GM10266 (cell line): ENCODE measurements around the gene GOLGA3.
A peak's percentile ranks its signal among the peaks of the same experiment; 100 is the strongest.
"Not testable (repeated sequence)": the region's sequence is repeated elsewhere in the genome, so short reads cannot be mapped to it uniquely, and the experiment has no call there.

Experiments
- DNase-seq: peaks from one replicate; pipeline ENCODE4 v3.0.0; 2012; ENCODE audit errors: extremely low spot score
- CTCF ChIP-seq: IDR thresholded peaks from 2 replicates; pipeline ENCODE4 v1.5.1; 2012; ENCODE audit warnings: mild to moderate bottlenecking, low read depth; ENCODE audit not compliant: control insufficient read depth, insufficient read depth; ENCODE audit errors: missing control alignments

The GOLGA3 gene

DNA sequence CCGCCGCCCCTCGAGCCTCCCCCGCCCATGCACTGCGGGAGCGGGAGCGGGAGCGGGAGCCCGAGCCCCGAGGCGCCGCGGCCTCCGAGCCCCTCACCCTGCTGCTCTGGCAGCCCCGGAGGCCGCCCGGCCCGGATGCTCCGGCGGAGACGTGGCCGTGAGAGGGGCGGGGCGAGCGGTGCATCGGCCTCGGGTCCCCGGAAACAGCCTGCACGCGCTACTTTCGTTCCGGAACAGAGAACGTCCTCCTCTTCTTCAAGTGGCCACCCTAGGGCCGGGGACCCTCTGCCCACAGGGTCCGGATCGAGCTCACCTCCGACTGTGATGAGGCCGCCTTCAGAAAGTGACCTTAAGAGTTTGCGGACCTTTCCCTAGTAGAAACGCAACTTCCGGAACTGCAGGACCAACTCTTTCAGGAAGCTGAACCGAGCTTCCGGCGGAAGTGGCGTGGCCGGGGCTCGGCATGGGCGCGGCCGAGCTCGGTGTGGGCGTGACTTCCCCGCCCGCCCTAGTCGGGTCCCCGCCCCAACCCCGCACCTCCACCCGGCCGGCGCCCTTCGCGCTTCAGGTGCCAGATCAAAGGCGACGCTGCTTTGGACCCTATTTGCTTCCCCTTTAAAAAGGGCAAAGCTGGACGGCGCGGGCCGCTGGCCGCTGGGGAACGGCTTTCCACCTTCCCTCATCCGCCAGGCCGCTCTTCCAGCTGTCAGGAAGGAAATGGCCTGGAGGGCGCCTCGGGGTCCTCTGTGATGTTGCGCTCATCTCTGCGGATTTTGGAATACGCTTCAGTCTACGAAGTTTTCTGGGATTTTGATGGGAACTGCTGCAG is at the start of gene GOLGA3:
Gene GOLGA3, minus strand, starts transcription at position 164 of the 829 bp plus-strand sequence. CDS start 6,741 bp downstream, outside the sequence.
- no peak for TF ChIP-seq CTCF

DNA sequence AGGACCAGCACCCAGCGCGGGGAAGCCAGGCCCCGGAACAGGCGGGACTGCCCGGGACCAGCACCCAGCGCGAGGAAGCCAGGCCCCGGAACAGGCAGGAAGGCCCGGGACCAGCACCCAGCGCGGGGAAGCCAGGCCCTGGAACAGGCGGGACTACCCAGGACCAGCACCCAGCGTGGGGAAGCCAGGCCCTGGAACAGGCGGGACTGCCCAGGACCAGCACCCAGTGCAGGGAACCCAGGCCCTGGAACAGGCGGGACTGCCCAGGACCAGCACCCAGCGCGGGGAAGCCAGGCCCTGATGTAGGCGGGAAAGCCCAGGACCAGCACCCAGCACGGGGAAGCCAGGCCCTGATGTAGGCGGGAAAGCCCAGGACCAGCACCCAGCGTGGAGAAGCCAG is 46.0 kb upstream of the GOLGA3 start:
- DNase-seq, result not testable (repeated sequence)

More for the DNA sequence above, at the start of gene GOLGA3:
- peak; percentile 100 for DNase-seq

- DNase-seq, result no peak
- TF ChIP-seq CTCF, result no peak
Observed at GRCh38 chr12:132874175-132874574, 45.5 kb upstream of the GOLGA3 start.

GRCh38 chr12:132873724-132874123 is 45.1 kb upstream of the GOLGA3 start:
- no peak for DNase-seq
- TF ChIP-seq CTCF, result no peak

DNA sequence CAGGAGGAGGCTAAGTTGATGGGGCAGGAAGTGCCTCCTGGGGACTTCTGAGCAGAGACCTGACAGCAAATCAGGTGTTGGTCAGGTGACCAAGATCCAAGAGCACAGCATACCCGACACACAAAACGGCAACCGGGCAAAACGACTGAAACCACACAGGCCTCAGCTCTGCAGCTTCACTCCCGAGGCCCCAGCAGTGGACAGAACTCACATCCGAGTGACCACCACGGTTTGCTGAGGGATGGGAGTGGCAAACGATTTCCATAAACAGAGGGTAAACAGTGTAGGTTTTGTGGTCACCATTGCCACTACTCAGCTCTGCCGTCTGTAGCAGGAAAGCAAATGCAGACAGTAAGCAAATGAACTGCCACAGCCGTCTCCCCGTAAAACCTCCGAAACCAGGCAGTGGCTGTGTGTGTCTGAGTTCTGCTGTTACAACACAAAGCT is 44.3 kb upstream of the GOLGA3 start:
- TF ChIP-seq CTCF, result no peak
- no peak for DNase-seq

DNA sequence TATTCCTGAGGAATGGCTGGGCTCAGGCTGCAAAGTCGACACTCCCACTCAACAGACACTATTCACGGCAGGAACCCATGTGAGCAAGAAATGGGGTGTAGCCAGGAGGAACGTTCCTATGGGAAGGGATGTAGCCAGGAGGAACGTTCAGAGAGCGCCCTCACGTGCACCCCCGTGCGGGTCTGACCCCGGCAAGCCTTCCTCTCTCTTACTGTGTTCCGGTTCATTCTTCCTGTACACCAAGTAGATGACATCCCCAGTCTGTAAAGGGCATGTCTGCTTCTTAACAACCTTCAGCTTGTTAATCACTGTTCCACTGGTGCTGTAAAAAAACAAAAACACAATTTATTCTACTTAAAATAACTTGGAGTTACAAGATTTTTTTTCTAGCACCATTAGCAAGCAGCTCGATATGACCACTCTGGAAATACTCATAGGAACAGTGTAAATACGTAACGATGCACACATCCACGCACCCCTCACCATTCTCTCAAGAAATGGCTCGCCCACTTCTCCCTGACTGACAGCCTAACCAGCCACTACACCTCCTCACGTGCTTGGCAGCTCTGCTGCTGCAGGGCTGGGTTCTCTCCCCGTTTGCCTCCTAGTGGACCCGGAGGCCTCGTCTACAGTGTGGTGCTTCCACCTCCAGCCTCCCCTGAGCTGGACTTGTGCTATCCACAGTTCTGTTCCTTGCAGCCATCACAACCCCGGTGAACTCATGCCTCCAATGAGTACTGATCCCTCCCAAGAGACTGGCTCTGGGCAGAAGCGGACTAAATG is 43.6 kb upstream of the GOLGA3 start:
- DNase-seq, result no peak
- no peak for TF ChIP-seq CTCF

DNA sequence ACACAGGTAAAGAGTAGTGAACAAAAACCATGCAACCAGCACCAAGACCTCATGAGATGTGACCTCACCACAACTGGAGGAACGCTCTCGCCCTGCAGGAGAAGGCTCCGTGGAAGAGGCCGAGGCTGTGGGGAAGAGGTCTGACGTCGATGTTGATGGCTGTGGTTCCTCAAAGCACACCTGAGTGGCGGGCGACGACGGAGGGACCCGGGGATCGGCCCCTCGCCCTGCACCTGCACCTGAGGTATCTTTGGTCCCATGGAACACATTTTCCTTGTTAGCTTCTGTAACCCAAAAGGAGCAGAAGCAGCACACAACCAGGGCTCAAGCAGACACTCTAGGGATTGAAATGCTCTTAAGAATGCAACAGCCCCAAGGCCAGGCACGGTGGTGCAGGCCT is 40.9 kb upstream of the GOLGA3 start:
- TF ChIP-seq CTCF, result no peak
- DNase-seq, result no peak
